Mammary epithelial cell (primary cell): Measurements from ENCODE around the gene STX16.

Experiments
- CTCF ChIP-seq, 2 donors: IDR thresholded peaks in 1 of 2; conservative IDR thresholded peaks in 1 of 2; 2 replicates each; pipeline ENCODE4 v1.5.1; 2011 to 2012; ENCODE audit warnings: inconsistent platforms in 2 of 2, low read length in 2 of 2, mild to moderate bottlenecking in 2 of 2, control low read depth in 1 of 2, low read depth in 1 of 2; ENCODE audit not compliant: insufficient read depth in 1 of 2; ENCODE audit errors: extremely low read depth in 1 of 2
- EZH2 ChIP-seq: IDR thresholded peaks from 2 replicates; pipeline ENCODE4 v1.6.1; 2012; ENCODE audit warnings: low read length, inconsistent platforms, borderline replicate concordance

- TF ChIP-seq EZH2 (no peak), CTCF (conservative IDR thresholded peaks at IDR 0.05 in 1 of 2, IDR thresholded peaks at IDR 0.05 in 1 of 2; ENCODE audit: extremely low read depth in 1 of 2, insufficient read depth in 1 of 2, low read depth in 1 of 2, low read length in 2 of 2) (no peak)
Observed at GRCh38 chr20:58618351-58619076, 32.6 kb upstream of the STX16 start.
